ENCODE results near the gene ACO2. TPM values are rescaled to one million over a fixed set of nuclear protein-coding genes. Genes with fewer than 3 reads are reported as not detected.

ACO2 gene
- total RNA-seq, 1 donor from 2014 or later = 810 TPM

DNA sequence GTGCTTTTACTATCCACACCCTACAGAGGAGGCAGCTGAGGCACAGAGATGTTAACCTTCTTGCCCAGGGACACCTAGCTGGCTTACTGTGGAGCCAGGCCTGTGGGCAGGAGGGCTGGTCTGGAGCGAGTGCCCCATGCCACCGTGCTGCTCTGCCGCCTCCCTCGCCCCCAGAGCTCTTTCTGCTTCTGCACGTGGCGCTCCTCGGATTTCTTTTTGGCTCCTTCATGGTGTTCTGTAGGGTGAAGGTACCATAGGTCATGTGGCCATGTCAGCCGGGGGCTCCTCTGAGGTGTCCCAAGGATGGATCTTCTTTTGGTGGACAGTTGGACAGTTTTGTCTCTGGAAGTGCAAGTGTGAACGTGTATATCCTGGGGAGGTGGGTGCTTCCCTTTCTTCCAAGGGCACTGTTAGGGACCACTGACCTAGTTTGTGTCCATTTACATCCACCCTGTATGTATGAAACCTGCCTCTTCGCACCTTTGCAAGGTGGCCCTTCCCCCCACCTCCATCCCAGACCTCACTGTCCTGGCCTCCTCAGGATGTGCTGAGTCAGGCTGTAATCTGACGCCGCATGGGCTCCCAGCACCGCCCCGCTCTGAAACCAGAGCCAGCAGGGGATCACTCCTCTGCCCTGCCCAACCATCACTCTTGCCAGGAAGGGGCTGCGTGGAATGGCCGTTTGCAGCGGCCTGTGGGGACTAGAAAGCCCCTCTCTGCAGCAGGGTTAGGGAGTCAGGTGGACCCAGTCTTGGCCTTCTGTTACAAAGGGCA is 43.7 kb downstream of the ACO2 start:
- DNase-seq (ENCODE audit: missing footprints) = no peak
- intact Hi-C loops (cut with DNase I) = no loop called here
- ATAC-seq = peak; percentile 58

DNA sequence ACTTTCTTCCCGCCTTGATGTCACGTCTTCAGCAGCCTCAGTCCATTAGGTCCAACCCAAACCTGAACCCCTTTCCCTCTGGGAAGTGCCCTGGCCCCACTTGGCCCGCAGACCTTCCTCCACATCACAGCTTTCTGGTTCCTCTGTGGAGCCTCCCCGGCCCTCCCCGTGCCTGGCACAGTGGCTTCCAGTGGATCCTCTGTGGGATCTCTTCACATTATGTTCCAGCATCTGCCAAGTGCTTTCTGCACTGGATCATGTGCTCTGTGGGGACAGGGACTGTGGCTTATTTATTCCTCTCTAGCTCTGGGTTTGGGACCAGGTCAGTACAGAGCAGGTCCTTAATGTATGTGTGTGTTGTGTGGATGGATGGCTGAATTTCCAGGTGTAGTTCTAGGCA is 44.5 kb downstream of the ACO2 start:
- peak; percentile 26 for ATAC-seq
- intact Hi-C loops (cut with DNase I) = no loop called here
- no peak for DNase-seq (ENCODE audit: missing footprints)

DNA sequence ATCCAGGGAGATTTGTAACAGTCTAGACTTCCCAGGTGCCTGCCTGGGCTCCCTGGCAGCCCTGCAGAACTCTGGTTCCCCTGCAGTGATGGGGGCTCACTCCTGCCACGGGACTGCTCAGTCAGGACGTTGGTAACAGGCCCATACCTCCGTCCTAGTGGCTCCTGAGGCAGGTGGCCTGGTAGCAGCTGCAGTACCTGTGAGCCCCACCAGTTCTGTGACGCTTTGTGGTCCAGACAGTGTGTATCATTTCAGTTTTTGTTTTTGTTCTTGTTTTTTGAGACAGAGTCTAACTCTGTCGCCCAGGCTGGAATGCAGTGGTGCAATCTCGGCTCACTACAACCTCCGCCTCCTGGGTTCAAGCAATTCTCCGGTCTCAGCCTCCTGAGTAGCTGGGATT is 47.5 kb downstream of the ACO2 start:
- ATAC-seq (no peak), DNase-seq (ENCODE audit: missing footprints) (no peak)
- intact Hi-C loops (cut with DNase I) = loop anchor here (2.0 kb wide), 2 partner anchors 46 to 112 kb away; no protein-coding TSS in a partner anchor

DNA sequence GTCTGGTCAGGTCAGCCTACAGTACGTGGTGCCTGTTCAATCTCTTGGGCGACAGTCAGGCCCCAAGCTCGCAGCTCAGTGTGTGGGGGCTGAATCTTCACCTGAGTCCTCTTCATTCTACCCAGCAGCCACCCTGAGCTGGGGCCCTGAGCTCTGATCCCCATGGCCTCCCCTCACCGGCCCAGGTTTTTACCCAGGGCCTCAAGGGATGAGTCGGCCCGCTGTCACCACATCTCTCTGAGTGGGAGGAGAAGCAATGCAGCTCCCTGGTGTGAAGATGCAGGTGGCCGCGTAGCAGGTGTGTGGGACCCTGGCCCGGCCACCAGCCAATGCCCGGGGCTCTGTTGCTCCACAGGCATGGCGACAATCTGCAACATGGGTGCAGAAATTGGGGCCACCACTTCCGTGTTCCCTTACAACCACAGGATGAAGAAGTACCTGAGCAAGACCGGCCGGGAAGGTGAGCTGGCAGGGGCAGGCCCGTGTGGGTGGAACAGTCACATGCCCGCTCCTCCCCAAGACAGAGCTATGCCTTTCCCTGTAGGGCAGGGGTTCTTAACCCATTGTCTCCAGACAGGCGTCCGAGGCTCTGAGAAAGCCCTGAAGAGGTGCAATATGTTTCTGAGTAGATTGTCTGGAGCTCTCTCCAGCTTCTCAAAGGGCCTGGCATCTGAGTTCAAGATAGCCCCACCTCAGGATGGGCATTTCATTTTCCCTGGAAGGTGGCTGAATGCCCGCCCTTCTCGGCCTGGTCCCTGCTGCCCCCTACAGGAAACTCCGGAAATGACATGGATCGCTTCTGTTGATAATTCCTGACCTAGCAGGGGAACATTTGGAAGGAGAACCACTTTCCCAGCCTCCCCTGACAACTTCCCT is 48.5 kb downstream of the ACO2 start:
- ATAC-seq (peak; percentile 26), DNase-seq (ENCODE audit: missing footprints) (no peak)
- intact Hi-C loops (cut with DNase I) = loop anchor here (2.0 kb wide), 2 partner anchors 47 to 113 kb away; no protein-coding TSS in a partner anchor

DNA sequence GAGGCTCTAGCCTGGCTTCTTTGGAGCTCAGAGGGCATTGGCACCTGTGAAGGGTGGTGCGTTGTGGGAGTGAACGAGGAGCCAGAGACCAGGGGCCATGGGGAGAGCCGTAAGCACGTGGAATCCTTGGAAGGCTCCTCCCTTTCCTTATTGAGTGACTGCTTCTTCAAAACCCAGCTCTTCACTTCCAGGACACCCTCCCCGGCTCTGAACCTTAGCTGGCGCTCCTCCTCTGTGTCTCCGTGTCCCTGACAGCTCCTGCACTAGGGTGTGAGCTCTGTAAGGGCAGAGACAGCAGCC is 49.1 kb downstream of the ACO2 start:
- ATAC-seq (no peak), DNase-seq (ENCODE audit: missing footprints) (no peak)
- intact Hi-C loops (cut with DNase I) = no loop called here

DNA sequence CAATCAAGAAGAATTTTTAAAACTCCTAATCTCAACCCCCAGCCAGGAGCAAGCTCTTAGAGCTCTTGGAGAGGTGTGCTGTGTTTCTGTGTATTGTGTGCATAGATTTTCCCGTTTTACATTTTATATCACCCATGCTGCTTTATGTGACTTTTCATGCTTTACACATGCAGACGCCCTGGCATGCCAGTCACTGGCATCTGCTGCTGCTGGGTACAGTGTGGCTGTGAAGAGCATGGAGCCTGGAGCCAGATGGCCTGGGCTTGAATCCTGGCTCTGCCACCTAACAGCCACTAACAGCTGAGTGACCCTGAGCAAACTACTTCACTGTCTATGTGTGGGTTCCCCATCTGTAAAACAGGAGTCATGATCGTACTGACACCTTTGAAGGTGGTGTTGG is 52.2 kb downstream of the ACO2 start:
- ATAC-seq = no peak
- intact Hi-C loops (cut with DNase I) = no loop called here

DNA sequence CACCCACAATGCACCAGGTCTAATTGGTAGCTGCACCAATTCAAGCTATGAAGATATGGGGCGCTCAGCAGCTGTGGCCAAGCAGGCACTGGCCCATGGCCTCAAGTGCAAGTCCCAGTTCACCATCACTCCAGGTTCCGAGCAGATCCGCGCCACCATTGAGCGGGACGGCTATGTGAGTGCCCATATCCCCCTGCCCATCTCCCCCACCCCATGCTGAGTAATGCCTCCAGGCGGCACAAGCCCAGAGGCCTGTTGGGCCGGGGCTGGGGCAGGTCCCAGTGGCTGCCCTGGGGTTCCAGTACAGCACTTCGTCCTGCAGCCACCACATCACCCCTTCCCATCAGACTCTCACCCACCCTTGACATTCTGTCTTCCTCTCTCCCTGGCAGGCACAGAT is 53.9 kb downstream of the ACO2 start:
- intact Hi-C loops (cut with DNase I) = no loop called here
- peak; percentile 5 for DNase-seq (ENCODE audit: missing footprints)
- no peak for ATAC-seq

More for the DNA sequence above, 52.2 kb downstream of the ACO2 start:
- peak; percentile 5 for DNase-seq (ENCODE audit: missing footprints)

DNA sequence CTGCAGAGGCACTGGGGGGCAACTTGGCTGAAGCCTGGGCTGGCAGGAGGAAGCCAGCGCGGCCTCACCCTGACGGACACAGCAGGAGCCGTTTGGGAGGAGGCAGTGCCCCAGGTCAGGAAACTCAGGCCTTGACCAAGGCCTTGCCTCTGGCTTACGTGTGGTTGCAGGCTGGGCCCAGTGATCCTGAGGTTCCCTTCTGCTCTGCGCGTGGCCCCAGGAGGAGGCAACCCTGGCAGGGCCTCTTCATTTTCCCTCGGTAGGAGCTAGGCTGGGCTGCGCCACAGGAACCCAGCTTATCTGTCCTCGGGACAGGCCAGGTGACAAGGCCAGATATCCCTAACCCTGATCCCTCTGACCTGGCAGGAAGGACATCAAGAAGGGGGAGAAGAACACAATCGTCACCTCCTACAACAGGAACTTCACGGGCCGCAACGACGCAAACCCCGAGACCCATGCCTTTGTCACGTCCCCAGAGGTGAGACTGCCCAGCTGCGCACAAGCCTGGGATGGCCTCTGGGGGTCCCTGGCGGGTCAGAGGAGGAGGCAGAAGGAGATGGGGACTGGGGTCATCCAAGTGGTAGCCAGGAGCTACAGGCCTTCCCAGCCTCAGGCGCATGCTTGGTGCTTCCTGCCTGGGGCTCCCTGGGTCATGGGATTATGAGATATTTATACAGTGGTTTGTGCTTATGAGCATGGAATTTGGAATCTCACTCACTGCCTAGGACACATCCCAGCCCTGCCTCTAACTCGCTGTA is 54.7 kb downstream of the ACO2 start:
- ATAC-seq = peak; percentile 38
- DNase-seq (ENCODE audit: missing footprints) = peak; percentile 63
- intact Hi-C loops (cut with DNase I) = loop anchor here (2.0 kb wide), 1 partner anchor 119 kb away; no protein-coding TSS in a partner anchor

DNA sequence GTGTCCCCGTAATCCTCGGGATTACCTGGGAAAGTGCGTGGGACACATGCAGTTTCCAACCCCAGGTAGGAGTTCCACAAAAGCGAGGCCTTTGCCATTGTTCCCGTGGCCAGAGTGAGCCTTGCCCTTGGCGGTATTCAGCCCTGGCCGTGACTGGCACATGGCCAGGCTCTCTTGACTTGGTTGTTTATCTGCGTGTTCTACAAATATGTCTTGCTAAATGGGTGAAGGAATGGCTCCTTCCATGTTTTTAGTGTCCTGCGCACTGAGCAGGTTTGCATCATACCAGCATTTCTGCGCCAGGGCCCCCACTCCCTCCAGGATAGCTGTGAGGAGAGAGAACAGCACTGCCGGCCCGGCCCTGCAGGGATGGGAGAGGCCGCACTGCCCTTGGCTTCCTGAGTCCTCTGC is 55.3 kb downstream of the ACO2 start:
- ATAC-seq = peak; percentile 51
- peak; percentile 86 for DNase-seq (ENCODE audit: missing footprints)
- intact Hi-C loops (cut with DNase I) = loop anchor here (2.0 kb wide), 1 partner anchor 119 kb away; no protein-coding TSS in a partner anchor

DNA sequence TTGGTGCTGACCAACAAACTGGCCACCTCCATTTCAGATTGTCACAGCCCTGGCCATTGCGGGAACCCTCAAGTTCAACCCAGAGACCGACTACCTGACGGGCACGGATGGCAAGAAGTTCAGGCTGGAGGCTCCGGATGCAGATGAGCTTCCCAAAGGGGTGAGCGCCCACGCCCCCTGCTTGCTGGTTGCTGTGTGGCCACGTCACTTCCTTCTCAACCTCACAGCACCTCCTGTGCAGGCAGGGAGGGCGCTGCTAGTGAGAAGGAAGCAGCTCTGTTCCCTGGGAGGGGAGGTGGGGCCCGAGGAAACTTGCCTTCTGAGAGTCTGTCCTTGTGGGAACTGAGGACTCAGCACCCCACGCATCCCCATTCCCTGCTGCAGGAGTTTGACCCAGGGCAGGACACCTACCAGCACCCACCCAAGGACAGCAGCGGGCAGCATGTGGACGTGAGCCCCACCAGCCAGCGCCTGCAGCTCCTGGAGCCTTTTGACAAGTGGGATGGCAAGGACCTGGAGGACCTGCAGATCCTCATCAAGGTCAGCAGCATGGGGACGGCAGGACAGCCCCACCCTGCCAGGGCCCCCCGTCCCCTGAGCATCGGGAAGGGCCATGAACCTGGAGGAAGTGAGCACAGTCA is 56.0 kb downstream of the ACO2 start:
- intact Hi-C loops (cut with DNase I) = loop anchor here (2.0 kb wide), 1 partner anchor 120 kb away; no protein-coding TSS in a partner anchor
- no peak for ATAC-seq
- DNase-seq (ENCODE audit: missing footprints) = peak; percentile 74

DNA sequence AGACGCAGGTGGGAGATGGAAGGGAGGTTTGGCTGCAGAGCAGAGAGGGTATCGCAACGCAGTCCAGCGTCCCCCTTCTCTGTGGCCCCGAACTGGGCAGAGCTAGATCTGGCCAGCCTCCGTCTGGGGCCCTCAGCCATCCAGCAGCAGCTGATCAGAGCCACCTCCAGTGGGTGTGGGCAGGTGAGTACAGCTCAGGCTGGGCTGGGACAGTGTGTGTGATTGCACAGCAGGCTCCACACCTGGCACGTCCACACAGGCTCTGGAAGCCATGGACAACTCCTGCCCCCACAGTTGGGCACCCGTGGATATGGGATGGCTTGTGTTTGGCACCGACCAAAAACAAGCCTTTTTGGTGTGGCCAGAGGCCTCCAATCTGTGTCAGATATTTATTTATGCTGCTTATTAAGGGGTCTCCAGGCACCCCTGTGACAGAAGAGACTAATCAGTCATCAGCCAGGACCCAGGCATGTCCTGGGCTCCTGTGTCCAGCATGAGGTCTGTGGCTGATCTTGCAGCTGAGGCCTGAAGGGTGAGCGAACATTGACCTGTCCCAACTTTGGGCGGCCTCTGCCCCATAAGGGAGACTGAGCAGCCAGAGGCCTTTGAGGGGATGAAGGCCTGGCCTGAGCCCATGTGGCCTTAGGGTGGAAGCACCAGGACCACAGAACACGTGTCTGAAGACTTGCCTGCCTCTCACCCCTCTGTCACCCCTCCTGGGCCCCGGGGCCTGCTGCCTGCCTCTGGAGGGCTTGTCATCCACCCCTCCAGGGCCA is 56.7 kb downstream of the ACO2 start:
- ATAC-seq = no peak
- intact Hi-C loops (cut with DNase I) = loop anchor here (2.0 kb wide), 1 partner anchor 121 kb away; no protein-coding TSS in a partner anchor
- peak; percentile 51 for DNase-seq (ENCODE audit: missing footprints)

DNA sequence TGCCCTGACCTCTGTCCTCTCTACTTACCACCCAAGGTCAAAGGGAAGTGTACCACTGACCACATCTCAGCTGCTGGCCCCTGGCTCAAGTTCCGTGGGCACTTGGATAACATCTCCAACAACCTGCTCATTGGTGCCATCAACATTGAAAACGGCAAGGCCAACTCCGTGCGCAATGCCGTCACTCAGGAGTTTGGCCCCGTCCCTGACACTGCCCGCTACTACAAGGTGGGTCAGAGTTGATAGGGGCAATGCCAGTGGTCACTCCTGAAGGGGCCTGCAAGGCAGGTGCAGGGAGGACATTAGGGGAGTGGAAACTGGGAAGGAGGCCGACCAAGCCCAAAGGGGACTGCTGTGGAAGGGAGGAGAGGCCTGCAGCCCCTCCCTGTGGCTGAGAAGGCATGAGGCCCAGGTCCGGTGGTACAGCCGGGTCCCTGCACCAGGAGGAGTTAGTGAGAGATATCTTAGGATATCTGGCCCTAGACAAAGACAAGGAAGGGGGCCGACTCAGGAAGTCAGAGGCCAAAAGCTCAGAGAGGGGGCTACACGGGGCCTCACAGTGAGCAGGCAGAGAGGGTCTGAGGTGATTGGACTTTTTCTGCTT is 57.4 kb downstream of the ACO2 start:
- intact Hi-C loops (cut with DNase I) = no loop called here
- ATAC-seq (no peak), DNase-seq (ENCODE audit: missing footprints) (peak; percentile 31)

DNA sequence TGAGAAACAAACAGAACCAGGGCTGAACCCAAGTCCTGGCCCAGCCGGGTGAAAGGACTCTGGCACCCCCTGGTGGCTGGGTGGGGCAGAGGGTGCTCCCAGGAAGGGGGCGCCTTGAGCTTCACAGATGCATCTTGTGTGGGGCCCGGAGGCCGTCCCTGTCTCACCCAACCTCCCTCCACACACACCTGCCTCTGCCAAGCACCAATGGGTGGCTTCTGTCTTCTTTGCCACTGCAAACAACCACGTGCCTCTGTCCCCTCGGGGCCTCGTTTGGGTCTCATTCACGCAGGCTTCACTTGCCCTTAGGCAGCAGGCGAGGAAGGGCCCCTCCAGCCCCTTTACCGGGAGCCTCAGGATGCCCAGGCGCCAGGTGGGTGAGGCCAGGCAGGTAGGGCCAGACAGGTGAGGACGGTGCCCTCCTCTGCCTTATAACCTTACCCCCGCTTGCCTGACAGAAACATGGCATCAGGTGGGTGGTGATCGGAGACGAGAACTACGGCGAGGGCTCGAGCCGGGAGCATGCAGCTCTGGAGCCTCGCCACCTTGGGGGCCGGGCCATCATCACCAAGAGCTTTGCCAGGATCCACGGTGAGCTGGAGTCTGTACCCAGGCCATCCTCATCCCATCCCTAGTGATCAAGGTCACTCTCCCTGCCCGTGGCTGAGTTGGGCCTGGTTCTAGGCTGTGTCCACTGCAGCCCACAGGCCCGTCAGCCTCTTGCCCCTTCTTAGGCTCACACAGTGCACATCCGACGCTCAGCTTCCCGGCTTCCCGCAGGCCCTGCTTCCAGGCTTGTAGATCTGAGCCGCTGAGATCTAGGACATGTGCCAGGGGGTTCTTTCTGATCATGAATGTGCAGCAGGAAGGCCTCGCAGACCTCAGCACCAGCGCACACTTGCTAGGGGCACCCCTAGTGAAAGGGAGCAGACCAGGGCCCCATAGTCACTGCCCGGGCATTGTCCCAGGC is 58.2 kb downstream of the ACO2 start:
- DNase-seq (ENCODE audit: missing footprints) = peak; percentile 84
- no peak for ATAC-seq
- intact Hi-C loops (cut with DNase I) = no loop called here

DNA sequence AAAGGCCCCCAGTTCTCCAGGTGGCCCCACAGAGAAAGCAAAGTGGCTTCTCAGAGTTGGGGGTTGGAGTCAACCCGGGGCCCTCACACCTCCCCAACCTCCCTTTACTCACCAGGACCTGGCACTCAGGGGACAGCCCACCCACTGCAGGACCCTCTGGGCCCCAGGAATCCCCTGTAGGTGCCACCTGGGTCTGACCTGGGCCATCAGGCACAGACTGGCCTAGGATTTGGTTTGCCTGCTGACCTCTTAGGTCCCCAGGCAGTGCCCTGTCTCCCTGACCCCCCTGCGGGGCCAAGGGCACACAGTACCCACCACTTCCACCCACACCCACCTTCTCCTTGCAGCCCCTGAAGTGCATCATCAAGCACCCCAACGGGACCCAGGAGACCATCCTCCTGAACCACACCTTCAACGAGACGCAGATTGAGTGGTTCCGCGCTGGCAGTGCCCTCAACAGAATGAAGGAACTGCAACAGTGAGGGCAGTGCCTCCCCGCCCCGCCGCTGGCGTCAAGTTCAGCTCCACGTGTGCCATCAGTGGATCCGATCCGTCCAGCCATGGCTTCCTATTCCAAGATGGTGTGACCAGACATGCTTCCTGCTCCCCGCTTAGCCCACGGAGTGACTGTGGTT is 59.3 kb downstream of the ACO2 start:
- intact Hi-C loops (cut with DNase I) = no loop called here
- ATAC-seq (no peak), DNase-seq (ENCODE audit: missing footprints) (peak; percentile 14)

DNA sequence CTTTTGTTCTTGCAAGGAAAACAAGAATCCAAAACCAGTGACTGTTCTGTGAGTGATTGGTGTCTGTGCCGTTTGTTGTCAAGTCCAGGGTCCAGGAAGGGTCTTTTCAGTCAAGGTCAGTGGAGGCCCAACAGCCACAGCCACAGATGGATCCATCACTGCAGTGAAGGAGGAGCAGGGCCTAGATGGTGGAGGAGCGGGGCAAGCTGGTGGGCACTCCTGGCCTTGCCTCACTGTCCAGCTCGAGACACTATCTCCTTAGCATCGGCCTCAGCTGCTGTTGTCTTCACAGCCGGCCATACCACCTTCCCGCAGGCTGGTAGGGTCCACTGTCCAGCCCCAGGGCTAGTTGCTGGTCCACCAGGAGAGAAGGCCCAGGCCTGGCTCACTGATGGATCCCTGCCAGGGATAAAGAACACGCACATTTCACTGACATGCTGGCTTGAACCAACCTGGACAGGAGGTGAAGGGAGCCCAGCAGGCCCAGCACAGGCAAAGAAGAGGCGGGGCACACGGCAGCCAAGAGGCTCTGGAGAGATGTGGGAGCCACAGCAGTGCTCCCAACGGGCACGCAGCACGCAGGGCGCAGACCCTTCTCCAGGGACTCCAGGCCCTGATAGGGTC is 60.1 kb downstream of the ACO2 start:
- DNase-seq (ENCODE audit: missing footprints) = no peak
- ATAC-seq = no peak
- intact Hi-C loops (cut with DNase I) = no loop called here
